Lung (tissue), 12 donors: Measurements from ENCODE around the gene BBS1. TPM values are rescaled to one million over a fixed set of nuclear protein-coding genes. Genes with fewer than 3 reads are reported as not detected.

ENCODE experiments used
- ATAC-seq: fragments of 200-7000 bp; cut with Tn5 transposase; one replicate; pipeline ENCODE4 v1.9.1; 2020; ENCODE audit warnings: moderate number of reproducible peaks; ENCODE audit not compliant: insufficient read depth, low FRiP score
- DNase-seq, 3 donors: peaks; one replicate each; pipeline ENCODE4 v3.0.0-alpha.2; 2013 to 2017
- H3K27ac ChIP-seq, 2 donors: one replicate each; pipeline ENCODE4 v1.5.1; 2013; ENCODE audit warnings: mild to moderate bottlenecking in 2 of 2, moderate library complexity in 2 of 2, control low read depth in 1 of 2, inconsistent platforms in 1 of 2, low read depth in 1 of 2, low read length in 1 of 2
- H3K27me3 ChIP-seq, 3 donors: one replicate each; pipeline ENCODE4 v1.5.1; 2013; ENCODE audit warnings: low read length in 2 of 3; ENCODE audit not compliant: control insufficient read depth in 3 of 3, insufficient read depth in 3 of 3
- H3K36me3 ChIP-seq, 4 donors: one replicate each; pipeline ENCODE4 v1.5.1; 2013; ENCODE audit warnings: low read length in 4 of 4, mild to moderate bottlenecking in 1 of 4, moderate library complexity in 1 of 4; ENCODE audit not compliant: control insufficient read depth in 4 of 4, insufficient read depth in 4 of 4
- H3K4me1 ChIP-seq, 5 donors: one replicate each; pipeline ENCODE4 v1.5.1; 2013; ENCODE audit warnings: low read length in 5 of 5, mild to moderate bottlenecking in 2 of 5, moderate library complexity in 1 of 5; ENCODE audit not compliant: control insufficient read depth in 5 of 5, insufficient read depth in 5 of 5
- H3K4me3 ChIP-seq: one replicate; pipeline ENCODE4 v1.5.1; 2013; ENCODE audit warnings: mild to moderate bottlenecking, control low read depth, moderate library complexity
- H3K9ac ChIP-seq, 2 donors: one replicate each; pipeline ENCODE4 v1.5.1; 2013; ENCODE audit warnings: low read length in 2 of 2, control low read depth in 1 of 2; ENCODE audit not compliant: insufficient read depth in 1 of 2
- H3K9me3 ChIP-seq, 4 donors: one replicate each; pipeline ENCODE4 v1.5.1; 2013; ENCODE audit warnings: low read length in 3 of 4, mild to moderate bottlenecking in 1 of 4, moderate library complexity in 1 of 4; ENCODE audit not compliant: control insufficient read depth in 4 of 4, insufficient read depth in 3 of 4
- CTCF ChIP-seq: IDR thresholded peaks from 2 replicates; pipeline ENCODE4 v1.5.1; 2012; ENCODE audit warnings: mild to moderate bottlenecking; ENCODE audit errors: control extremely low read depth, extremely low read depth
- WGBS, 2 donors: extraction: QIAGEN DNeasy Blood & Tissue Kit; methylation state at CpG; one replicate each; pipeline ENCODE4 v1.1.7; 2013; 5-methylcytosine and 5-hydroxymethylcytosine counted together
- polyA plus RNA-seq, 2 donors: library from polyadenylated mRNA; stranded (reverse); fragments of 200-250 nt; gene quantifications; one replicate each; pipeline ENCODE4 v1.2.1, GENCODE V29; 2013
- total RNA-seq, 2 donors: library from RNA; depleted of rRNA in 1 of 2; stranded (reverse); fragments of >200 nt in 1 of 2; gene quantifications; one replicate each; pipeline ENCODE4 v1.2.1, GENCODE V29; 2014 to 2021
- donor health status: control.
- donor health status: control.
- donor health status: Bipolar disorder and iron deficiency.
- donor health status: healthy.
- donor health status: DM: yes; HTN: yes; CAD: no.

BBS1 gene
- total and polyA plus RNA-seq, 4 donors: 12.5 to 75.6 (median 29.3) TPM

- Histone ChIP-seq H3K9me3 (no peaks in the 10 kb centered on the region), H3K4me1 (no peaks in the 10 kb centered on the region), H3K36me3 (peaks cover 12 to 32% (median 20%) of the 10 kb centered on the region in 4 donors), H3K4me3 (no peak overlapping the region), H3K9ac (no peak overlapping the region), H3K27ac (no peak overlapping the region), H3K27me3 (no peaks in the 10 kb centered on the region)
- no peak for TF ChIP-seq CTCF
- no peak for ATAC-seq
- no peak for DNase-seq
- 96 to 98% methylated on average over 11 of the region's 11 CpGs for WGBS, 2 donors
Measured at GRCh38 chr11:66523611-66524010, 13.2 kb downstream of the BBS1 start.

- WGBS, 2 donors: 89 to 94% methylated on average over 8 to 10 of the region's 10 CpGs
- H3K4me1 ChIP-seq: no peaks in the 10 kb centered on the region
- no peak for TF ChIP-seq CTCF
- no peak for ATAC-seq
- DNase-seq: no peak
- no peaks in the 10 kb centered on the region for H3K27me3 ChIP-seq
- no peak overlapping the region for H3K9ac ChIP-seq
- peaks cover 15 to 29% (median 22%) of the 10 kb centered on the region in 4 donors for H3K36me3 ChIP-seq
- no peaks in the 10 kb centered on the region for H3K9me3 ChIP-seq
- H3K4me3 ChIP-seq: no peak overlapping the region
- no peak overlapping the region for H3K27ac ChIP-seq
Measured at GRCh38 chr11:66524304-66525040, 14.0 kb downstream of the BBS1 start.

- H3K9me3 ChIP-seq: peaks cover 0 to 1% (median 0%) of the 10 kb centered on the region in 4 donors
- no peaks in the 10 kb centered on the region for H3K4me1 ChIP-seq
- H3K27ac ChIP-seq: no peak overlapping the region
- peaks cover 0 to 22% (median 14%) of the 10 kb centered on the region in 4 donors for H3K36me3 ChIP-seq
- no peak overlapping the region for H3K9ac ChIP-seq
- 83 to 87% methylated on average over 10 of the region's 10 CpGs for WGBS, 2 donors
- DNase-seq: no peak
- ATAC-seq: no peak
- no peaks in the 10 kb centered on the region for H3K27me3 ChIP-seq
- no peak overlapping the region for H3K4me3 ChIP-seq
- TF ChIP-seq CTCF: no peak
Measured at GRCh38 chr11:66529069-66529468, 18.6 kb downstream of the BBS1 start.
